ENCODE results near the gene UTP11.

Gene UTP11

GRCh38 chr1:38037221-38037939, 24.8 kb downstream of the UTP11 start:
- in situ Hi-C loops (cut with HindIII; ENCODE audit: low pct_unique_long_range_greater_than_20kb, low sequenced_read_pairs), result no loop called here
- no peak for TF ChIP-seq JUND (IDR thresholded peaks at IDR 0.05; ENCODE audit: low read depth)
- peak in 1 of 2 experiments; percentile 27 for DNase-seq (ENCODE audit: low read depth in 1 of 2, low spot score in 1 of 2)

- in situ Hi-C loops (cut with HindIII; ENCODE audit: low pct_unique_long_range_greater_than_20kb, low sequenced_read_pairs), result no loop called here
- no peak for DNase-seq (ENCODE audit: low read depth in 1 of 2, low spot score in 1 of 2)
- no peak for TF ChIP-seq JUND (IDR thresholded peaks at IDR 0.05; ENCODE audit: low read depth)
These were observed 26.3 kb downstream of the UTP11 start for GRCh38 chr1:38038861-38039260.

GRCh38 chr1:38039331-38040088, 27.0 kb downstream of the UTP11 start:
- DNase-seq (ENCODE audit: low read depth in 1 of 2, low spot score in 1 of 2), result no peak
- TF ChIP-seq JUND (IDR thresholded peaks at IDR 0.05; ENCODE audit: low read depth), result no peak
- in situ Hi-C loops (cut with HindIII; ENCODE audit: low pct_unique_long_range_greater_than_20kb, low sequenced_read_pairs), result no loop called here

- DNase-seq (ENCODE audit: low read depth in 1 of 2, low spot score in 1 of 2), result no peak
- no peak for TF ChIP-seq JUND (IDR thresholded peaks at IDR 0.05; ENCODE audit: low read depth)
- in situ Hi-C loops (cut with HindIII; ENCODE audit: low pct_unique_long_range_greater_than_20kb, low sequenced_read_pairs), result no loop called here
These were observed 29.7 kb downstream of the UTP11 start for GRCh38 chr1:38041936-38042834.

GRCh38 chr1:38043036-38043747, 30.7 kb downstream of the UTP11 start:
- DNase-seq (ENCODE audit: low read depth in 1 of 2, low spot score in 1 of 2), result no peak
- TF ChIP-seq JUND (IDR thresholded peaks at IDR 0.05; ENCODE audit: low read depth), result no peak
- in situ Hi-C loops (cut with HindIII; ENCODE audit: low pct_unique_long_range_greater_than_20kb, low sequenced_read_pairs), result no loop called here

- in situ Hi-C loops (cut with HindIII; ENCODE audit: low pct_unique_long_range_greater_than_20kb, low sequenced_read_pairs), result no loop called here
- DNase-seq (ENCODE audit: low read depth in 1 of 2, low spot score in 1 of 2), result no peak
- no peak for TF ChIP-seq JUND (IDR thresholded peaks at IDR 0.05; ENCODE audit: low read depth)
These were observed 32.0 kb downstream of the UTP11 start for GRCh38 chr1:38044221-38045215.

- no peak for DNase-seq (ENCODE audit: low read depth in 1 of 2, low spot score in 1 of 2)
- TF ChIP-seq JUND (IDR thresholded peaks at IDR 0.05; ENCODE audit: low read depth), result no peak
These were observed 33.1 kb downstream of the UTP11 start for GRCh38 chr1:38045401-38046332.

GRCh38 chr1:38046333-38046883, 33.9 kb downstream of the UTP11 start, which contains the start of gene POU3F1:
POU3F1 (minus strand) TSS chr1:38046793; CDS start chr1:38046743, 50 bp downstream.
- in situ Hi-C loops (cut with HindIII; ENCODE audit: low pct_unique_long_range_greater_than_20kb, low sequenced_read_pairs), result no loop called here
- DNase-seq (ENCODE audit: low read depth in 1 of 2, low spot score in 1 of 2), result peak in 1 of 2 experiments; percentile 11
- TF ChIP-seq JUND (IDR thresholded peaks at IDR 0.05; ENCODE audit: low read depth), result no peak

More at GRCh38 chr1:38045401-38046332, 33.1 kb downstream of the UTP11 start:
- in situ Hi-C loops (cut with HindIII; ENCODE audit: low pct_unique_long_range_greater_than_20kb, low sequenced_read_pairs), result no loop called here

- peak; percentile 88 to 89 for DNase-seq (ENCODE audit: low read depth in 1 of 2, low spot score in 1 of 2)
- TF ChIP-seq JUND (IDR thresholded peaks at IDR 0.05; ENCODE audit: low read depth), result no peak
- in situ Hi-C loops (cut with HindIII; ENCODE audit: low pct_unique_long_range_greater_than_20kb, low sequenced_read_pairs), result no loop called here
These were observed 34.5 kb downstream of the UTP11 start for GRCh38 chr1:38046884-38047602.

Measured in T47D (cell line).